NCI-H1694 (cell line): ENCODE measurements around the gene DQX1.
A peak's percentile ranks its signal among the peaks of the same experiment; 100 is the strongest.
"Not testable (repeated sequence)": the region's sequence is repeated elsewhere in the genome, so short reads cannot be mapped to it uniquely, and the experiment has no call there.

ENCODE experiments used
- DNase-seq: peaks from one replicate; lab custom pipeline; 2025; lab: John Stamatoyannopoulos, UW

The DQX1 gene

GRCh38 chr2:74491648-74492544, 34.1 kb downstream of the DQX1 start:
- no peak for DNase-seq

- no peak for DNase-seq
Measured at GRCh38 chr2:74489906-74490305, 36.1 kb downstream of the DQX1 start.

GRCh38 chr2:74488643-74489481, 37.2 kb downstream of the DQX1 start:
- no peak for DNase-seq

GRCh38 chr2:74486141-74486540, 39.9 kb downstream of the DQX1 start:
- no peak for DNase-seq

GRCh38 chr2:74483675-74484164, 42.3 kb downstream of the DQX1 start:
- not testable (repeated sequence) for DNase-seq

GRCh38 chr2:74482801-74483674, 43.0 kb downstream of the DQX1 start, which contains the start of the genes CCDC142 and TTC31:
CCDC142 (minus strand) TSS chr2:74482998; CDS start chr2:74482837, 161 bp downstream.
TTC31 (plus strand) TSS chr2:74483081; CDS start chr2:74483096, 15 bp downstream.
- DNase-seq: peak; percentile 96

DNA sequence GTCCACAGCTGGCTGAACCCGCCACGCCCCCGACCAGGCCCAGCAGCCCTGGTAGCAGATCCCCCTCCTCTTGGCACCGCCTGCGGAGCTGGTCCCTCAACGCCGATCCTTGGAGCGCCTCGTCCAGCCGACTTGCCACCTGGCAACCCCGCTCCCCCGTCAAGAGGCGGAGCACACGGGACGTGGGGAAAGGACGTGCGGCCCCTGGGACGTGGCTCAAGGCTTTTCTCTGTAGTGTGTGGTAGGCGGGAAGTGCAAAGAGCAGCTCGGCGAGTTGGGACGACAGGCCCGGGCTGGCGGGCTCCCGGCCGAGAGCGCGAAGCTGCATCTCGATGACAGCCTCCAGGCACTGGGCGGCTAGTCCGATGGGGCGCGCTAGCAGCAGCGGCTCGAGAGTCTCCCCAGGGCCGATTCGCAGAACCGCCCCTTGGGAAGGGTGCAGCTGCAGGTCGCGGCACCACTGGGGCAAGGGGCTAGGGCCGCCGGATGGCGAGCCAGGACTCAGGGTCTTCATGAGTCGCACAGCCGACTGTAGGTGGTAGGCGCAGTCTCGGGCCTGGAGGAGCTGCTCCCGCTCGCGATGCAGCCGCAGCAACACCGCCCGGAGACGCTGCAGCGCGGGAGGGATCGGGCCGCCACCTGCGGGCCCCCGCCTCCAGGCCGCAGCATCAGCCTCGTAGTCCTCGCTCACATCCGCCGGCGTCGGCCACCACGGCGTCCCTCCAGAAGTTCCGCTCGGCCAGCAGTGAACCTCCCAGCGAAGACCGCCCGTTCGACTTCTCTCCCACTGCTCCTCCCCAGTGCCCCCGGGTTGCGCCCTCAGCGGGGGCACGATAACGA, 43.9 kb downstream of the DQX1 start:
- no peak for DNase-seq

DNA sequence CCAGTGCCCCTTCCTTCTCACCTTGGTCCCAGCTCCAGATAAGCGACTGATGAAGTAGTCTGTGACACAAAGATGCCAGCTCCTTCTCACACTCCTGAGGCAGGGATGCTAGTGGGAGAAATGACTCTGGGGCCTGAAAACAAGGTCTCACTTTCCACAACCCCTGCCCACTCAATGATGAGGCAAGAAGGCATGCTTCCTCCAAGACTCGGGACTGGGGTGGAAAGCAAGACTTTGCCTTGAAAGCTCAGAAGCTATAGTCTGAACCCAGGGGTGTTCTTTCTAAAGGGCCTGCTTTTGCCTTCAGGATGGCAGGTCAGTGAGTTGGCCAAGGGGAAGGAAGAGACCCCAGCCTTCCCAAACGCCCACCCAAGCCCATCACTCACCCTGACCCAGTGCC, 44.6 kb downstream of the DQX1 start:
- DNase-seq: no peak

- no peak for DNase-seq
Measured at GRCh38 chr2:74474899-74475298, 51.1 kb downstream of the DQX1 start.

DNA sequence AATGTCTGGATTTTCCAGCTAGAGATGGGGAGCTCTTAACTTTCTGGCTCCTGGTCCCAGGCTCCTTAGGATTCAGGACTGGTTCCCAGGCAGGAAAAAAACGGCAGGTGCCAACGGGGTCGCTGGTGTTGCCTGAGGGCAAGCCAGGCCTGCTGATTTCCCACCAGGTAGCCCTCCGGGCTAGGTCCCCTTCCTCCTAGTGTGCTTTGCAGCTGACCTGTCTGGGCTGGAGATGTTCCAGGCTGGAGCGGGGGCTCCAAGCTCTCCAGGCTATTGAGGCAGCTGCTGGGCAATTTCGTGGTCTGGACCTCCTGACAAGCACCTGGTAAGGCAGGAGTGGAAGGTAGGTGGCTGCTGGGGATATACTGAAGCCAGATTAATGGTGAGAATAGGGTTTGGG, 51.5 kb downstream of the DQX1 start:
- DNase-seq: no peak

GRCh38 chr2:74472945-74473258, 53.1 kb downstream of the DQX1 start:
- DNase-seq: no peak

DNA sequence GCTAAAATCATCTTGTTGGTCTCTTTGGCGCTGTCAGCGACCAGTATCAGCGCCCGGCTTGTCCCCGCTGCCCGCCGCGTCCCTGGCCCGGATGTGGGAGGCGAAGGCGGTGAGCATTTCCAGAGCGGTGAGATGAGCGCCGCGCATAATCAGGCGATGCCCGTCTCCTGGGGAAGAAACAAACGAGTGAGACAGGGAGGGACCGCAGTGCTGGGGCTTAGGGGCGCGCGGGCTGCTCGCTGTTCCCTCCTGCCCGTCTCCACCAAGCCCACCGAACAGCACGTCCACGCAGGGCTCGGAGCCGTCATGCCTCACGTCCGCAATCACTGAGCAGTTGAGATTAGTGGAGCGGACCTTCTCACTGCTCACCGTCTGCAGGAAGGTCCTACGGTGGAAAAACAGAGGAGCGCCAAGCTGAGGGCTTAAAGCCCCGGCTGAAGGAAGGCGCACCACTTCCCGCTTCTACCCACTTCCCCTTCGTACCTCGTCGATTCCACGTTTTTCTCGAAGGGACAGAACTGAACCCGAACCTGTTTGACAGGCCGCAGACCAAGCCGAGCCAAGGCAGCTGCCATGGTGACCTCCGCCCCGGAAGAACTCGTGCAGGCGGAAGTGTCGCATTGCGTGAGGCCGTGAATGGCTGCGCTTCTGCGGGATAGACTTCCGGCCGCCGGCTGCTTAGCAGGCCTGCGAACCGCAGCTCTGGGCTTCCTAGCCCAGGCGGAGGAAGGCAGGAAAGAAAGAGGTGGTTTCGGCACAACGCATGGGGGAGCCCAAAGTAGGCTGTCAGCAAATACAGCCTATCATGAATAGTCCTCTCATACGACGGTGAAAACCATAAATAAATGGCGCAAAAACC, 53.7 kb downstream of the DQX1 start, which contains the start of gene MRPL53:
Gene MRPL53 (minus strand): TSS at position 595 of the 859 bp plus-strand sequence. CDS start 20 bp downstream, at position 575.
- DNase-seq: peak; percentile 93

DNA sequence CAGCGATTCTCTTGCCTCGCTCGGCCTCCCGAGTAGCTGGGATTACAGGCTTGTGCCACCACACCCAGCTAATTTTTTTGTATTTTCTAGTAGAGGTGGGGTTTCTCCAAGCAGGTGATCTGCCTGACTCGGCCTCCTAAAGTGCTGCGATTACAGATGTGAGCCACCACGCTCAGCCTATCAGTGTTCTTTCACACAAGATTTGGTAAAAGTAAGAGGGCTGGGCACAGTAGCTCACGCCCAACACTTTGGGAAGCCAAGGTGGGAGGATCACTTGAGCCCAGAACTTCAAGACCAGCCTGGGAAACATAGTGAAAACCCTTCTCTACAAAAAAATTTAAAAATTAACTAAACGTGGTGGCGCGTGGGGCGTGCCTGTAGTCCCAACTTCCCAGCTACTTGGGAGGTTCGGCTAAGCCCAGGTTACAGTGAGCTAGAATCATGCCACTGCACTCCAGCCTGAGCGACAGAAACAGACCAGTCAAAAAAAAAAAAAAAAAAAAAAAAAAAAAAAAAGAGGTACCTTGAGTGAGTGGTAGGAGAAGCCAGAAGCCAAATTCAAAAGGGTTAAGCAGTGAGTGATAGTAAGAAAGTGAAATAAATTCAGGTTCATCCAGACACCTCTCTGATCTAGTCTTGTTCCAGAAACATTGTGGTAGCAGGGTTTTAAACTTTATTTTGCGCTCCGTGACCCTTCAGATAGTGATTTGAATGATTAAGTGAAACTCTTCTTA, 54.5 kb downstream of the DQX1 start:
- DNase-seq: no peak

DNA sequence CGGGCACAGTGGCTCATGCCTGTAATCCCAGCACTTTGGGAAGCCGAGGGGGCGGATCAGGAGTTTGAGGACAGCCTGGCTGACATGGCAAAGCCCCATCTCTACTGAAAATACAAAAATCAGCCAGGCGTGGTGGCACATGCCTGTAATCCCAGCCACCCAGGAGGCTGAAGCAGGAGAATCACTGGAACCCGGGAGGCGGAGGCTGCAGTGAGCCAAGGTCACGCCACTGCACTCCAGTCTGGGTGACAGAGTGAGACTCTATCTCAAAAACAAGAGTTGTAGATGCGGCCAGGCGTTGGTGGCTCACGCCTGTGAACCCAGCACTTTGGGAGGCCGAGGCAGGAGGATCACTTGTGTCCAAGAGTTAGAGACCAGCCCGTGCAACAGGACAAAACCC, 55.3 kb downstream of the DQX1 start:
- DNase-seq: not testable (repeated sequence)
